Endothelial cell of umbilical vein (primary cell): ENCODE results near the gene TSTD2. TPM values are rescaled to one million over a fixed set of nuclear protein-coding genes. Genes with fewer than 3 reads are reported as not detected.

Source experiments
- BruUV-seq: library from RNA; stranded (reverse); fragments of 400-500 nt; replicated peaks from 2 replicates; lab custom pipeline; 2021; lab: Mats Ljungman, UMichigan
- CTCF ChIA-PET: fragments of 300-600, 350-600 bp; sonication (Branson Sonifier 250); formaldehyde crosslinking; loops from one replicate; lab custom pipeline; 2021; ENCODE audit warnings: antibody characterized with exemption, inconsistent platforms; lab: Charles Lee
- POLR2A ChIA-PET: fragments of 300-600, 350-600 bp; sonication (Branson Sonifier 250); formaldehyde crosslinking; loops from one replicate; lab custom pipeline; 2021; ENCODE audit warnings: antibody characterized with exemption, inconsistent platforms; lab: Charles Lee
- DNase-seq: peaks from one replicate; pipeline ENCODE4 v3.0.0-alpha.2; 2011; ENCODE audit warnings: low read depth, low spot score
- FAIRE-seq: peaks from 2 replicates; lab custom pipeline; 2011; peaks lifted over from hg19 to GRCh38; lab: Jason Lieb, UNC
- H2AFZ ChIP-seq: 2 replicates; pipeline ENCODE4 v1.6.0; 2012; ENCODE audit warnings: low read depth, low read length, control low read depth, inconsistent platforms
- H3K27ac ChIP-seq: 2 replicates; pipeline ENCODE4 v1.5.1; 2011; ENCODE audit warnings: low read depth, mild to moderate bottlenecking, control low read depth, low read length, moderate library complexity; ENCODE audit not compliant: insufficient read depth
- H3K27me3 ChIP-seq, 2 experiments: 2 replicates each; pipeline versions ENCODE4 v1.6.0 to v1.6.1; 2011; ENCODE audit warnings: low read length in 2 of 2, mixed read lengths in 1 of 2; ENCODE audit not compliant: control insufficient read depth in 2 of 2, insufficient read depth in 2 of 2
- H3K36me3 ChIP-seq, 2 experiments: 2 replicates in 1 of 2; 3 replicates in 1 of 2; pipeline ENCODE4 v1.5.1; 2011; ENCODE audit warnings: low read length in 2 of 2, mild to moderate bottlenecking in 1 of 2, moderate library complexity in 1 of 2; ENCODE audit not compliant: control insufficient read depth in 2 of 2, insufficient read depth in 2 of 2; ENCODE audit errors: extremely low read depth in 1 of 2
- H3K4me1 ChIP-seq: 3 replicates; pipeline ENCODE4 v1.5.1; 2011; ENCODE audit warnings: mild to moderate bottlenecking, low read length; ENCODE audit not compliant: control insufficient read depth, insufficient read depth; ENCODE audit errors: extremely low read depth
- H3K4me2 ChIP-seq: 2 replicates; pipeline ENCODE4 v1.6.1; 2011; ENCODE audit warnings: low read length, control low read depth, mixed read lengths; ENCODE audit not compliant: insufficient read depth
- H3K4me3 ChIP-seq, 3 experiments: fragments of 200-600 bp in 1 of 3; sonication (generic), shearing (Covaris generic) in 1 of 3; replicated peaks in 1 of 3; 2 replicates each; pipeline ENCODE4 v1.5.1; 2011 to 2016; ENCODE audit warnings: control low read depth in 3 of 3, low read length in 3 of 3, mild to moderate bottlenecking in 2 of 3, inconsistent platforms in 1 of 3, low read depth in 1 of 3, moderate library complexity in 1 of 3; ENCODE audit not compliant: insufficient read depth in 1 of 3
- H3K79me2 ChIP-seq: 2 replicates; pipeline ENCODE4 v1.6.0; 2012; ENCODE audit warnings: low read length, inconsistent platforms; ENCODE audit not compliant: control insufficient read depth, insufficient read depth
- H3K9ac ChIP-seq: replicated peaks from 2 replicates; pipeline ENCODE3; 2011; ENCODE audit warnings: low read length, control low read depth; ENCODE audit not compliant: insufficient read depth; ENCODE audit errors: extremely low read depth
- H3K9me1 ChIP-seq: replicated peaks from 3 replicates; pipeline ENCODE4 v1.6.0; 2011; ENCODE audit warnings: mild to moderate bottlenecking, low read length; ENCODE audit not compliant: control insufficient read depth, insufficient read depth; ENCODE audit errors: extremely low read depth
- H3K9me3 ChIP-seq: replicated peaks from 2 replicates; pipeline ENCODE4 v1.5.1; 2012; ENCODE audit warnings: low read length, inconsistent platforms; ENCODE audit not compliant: control insufficient read depth, insufficient read depth
- H4K20me1 ChIP-seq: replicated peaks from 2 replicates; pipeline ENCODE3; 2011; ENCODE audit warnings: mild to moderate bottlenecking, low read length; ENCODE audit not compliant: control insufficient read depth, insufficient read depth; ENCODE audit errors: extremely low read depth
- EZH2 ChIP-seq: IDR thresholded peaks from 2 replicates; pipeline ENCODE4 v1.6.1; 2012; ENCODE audit warnings: borderline replicate concordance, low read depth, mild to moderate bottlenecking, moderate library complexity, low read length, inconsistent platforms; ENCODE audit not compliant: severe bottlenecking
- FOS ChIP-seq: IDR thresholded peaks from 2 replicates; pipeline ENCODE4 v1.6.1; 2011; ENCODE audit warnings: mild to moderate bottlenecking, low read length, moderate library complexity, borderline replicate concordance; ENCODE audit not compliant: insufficient read depth
- GATA2 ChIP-seq: IDR thresholded peaks from 2 replicates; pipeline ENCODE4 v1.7.0; 2011; ENCODE audit warnings: low read depth, mild to moderate bottlenecking, moderate library complexity, mixed read lengths, low read length; ENCODE audit not compliant: insufficient read length, insufficient read depth
- JUN ChIP-seq: IDR thresholded peaks from 2 replicates; pipeline ENCODE4 v1.6.1; 2011; ENCODE audit warnings: borderline replicate concordance, low read depth; ENCODE audit not compliant: insufficient read length, insufficient read depth
- MAX ChIP-seq: IDR thresholded peaks from 2 replicates; pipeline ENCODE4 v1.6.1; 2011; ENCODE audit not compliant: insufficient read depth, insufficient read length
- MYC ChIP-seq: IDR thresholded peaks from one replicate; pipeline ENCODE4 v1.6.1; 2011; ENCODE audit warnings: mild to moderate bottlenecking, low read depth, low read length
- POLR2A ChIP-seq: IDR thresholded peaks from 2 replicates; pipeline ENCODE4 v1.6.1; 2012; ENCODE audit warnings: low read depth, mild to moderate bottlenecking, control low read depth, low read length
- POLR2AphosphoS5 ChIP-seq: IDR thresholded peaks from 2 replicates; pipeline ENCODE4 v1.6.1; 2012; ENCODE audit warnings: low read depth, mild to moderate bottlenecking, control low read depth, low read length, moderate library complexity; ENCODE audit not compliant: insufficient read depth
- dilution Hi-C: fragments of 300-500 bp; cut with MboI; formaldehyde crosslinking; loops from one replicate; pipeline ENCODE4 v1.15.0; 2019; ENCODE audit warnings: low sequenced_read_pairs; ENCODE audit not compliant: extremely low pct_ligation_motif_present
- intact Hi-C: fragments of 100-400 bp; cut with micrococcal nuclease; formaldehyde crosslinking; loops from one replicate; pipeline ENCODE4 v1.10.0; 2022
- polyA plus RNA-seq, 4 experiments: library from polyadenylated mRNA; depleted of rRNA in 3 of 4; stranded (reverse) in 3 of 4; unstranded in 1 of 4; fragments of >200 nt; gene quantifications; 2 replicates each; pipeline versions ENCODE4 v1.2.1 to v1.2.3, GENCODE V29; 2011 to 2012; ENCODE audit warnings: missing spikeins in 1 of 4
- total RNA-seq: library from RNA; stranded (reverse); gene quantifications from 2 replicates; pipeline ENCODE4 v1.2.3, GENCODE V29; 2021
- TF ChIP-seq, protein P1 (sequence below), 2 donors: IDR thresholded peaks; 1 replicate in 1 of 2; 2 replicates in 1 of 2; pipeline ENCODE4 v1.5.1; 2011; ENCODE audit warnings: low read length in 2 of 2, mild to moderate bottlenecking in 2 of 2, moderate library complexity in 2 of 2, control low read depth in 1 of 2, inconsistent platforms in 1 of 2, low read depth in 1 of 2; ENCODE audit not compliant: insufficient read depth in 1 of 2; ENCODE audit errors: extremely low read depth in 1 of 2

The TSTD2 gene
- total and polyA plus RNA-seq, 2 donors (not counting 3 experiments of a cell fraction or from before 2014, with no cell fraction given) = 13.7 to 15.9 TPM

DNA sequence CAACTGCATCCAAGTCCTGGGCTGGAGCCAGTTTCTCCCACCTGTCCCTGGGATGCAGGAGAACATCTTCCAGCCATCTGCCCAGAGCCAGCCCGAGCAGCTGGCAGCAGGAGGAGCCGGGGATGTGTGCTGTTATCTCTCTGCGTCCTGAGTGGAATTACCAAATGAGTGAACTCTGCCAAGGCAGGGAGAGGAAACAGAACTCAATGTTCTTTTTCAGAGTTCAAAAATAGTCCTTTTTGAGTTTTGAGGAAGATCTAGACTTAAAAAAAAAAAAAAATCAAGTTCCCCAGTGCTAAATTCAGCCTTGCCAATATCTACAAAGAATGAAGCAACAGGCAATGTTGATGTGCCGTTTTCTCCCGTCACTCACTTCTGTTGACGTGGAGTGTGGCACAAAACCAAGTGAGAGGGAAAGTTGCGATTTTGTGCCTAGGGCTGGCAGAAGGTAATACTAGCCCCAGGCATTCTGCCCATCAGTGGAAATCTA lies 75.5 kb downstream of the TSTD2 start:
- peaks cover 22 to 30% of the 10 kb centered on the region in 2 experiments for H3K27me3 ChIP-seq
- POLR2A ChIA-PET = interaction anchor here (0.7 kb wide), 1 partner anchor 78 kb away, joined by 4 read pairs; no protein-coding TSS in a partner anchor
- no peaks in the 10 kb centered on the region for H3K9me1 ChIP-seq
- H3K9ac ChIP-seq = no peak overlapping the region
- FAIRE-seq (peak; percentile 4), DNase-seq (peak; percentile 27)
- TF ChIP-seq EZH2 (no peak), MYC (no peak), GATA2 (no peak), JUN (no peak), MAX (no peak), POLR2A (no peak), POLR2AphosphoS5 (no peak), FOS (no peak)
- TF ChIP-seq, protein P1, sequence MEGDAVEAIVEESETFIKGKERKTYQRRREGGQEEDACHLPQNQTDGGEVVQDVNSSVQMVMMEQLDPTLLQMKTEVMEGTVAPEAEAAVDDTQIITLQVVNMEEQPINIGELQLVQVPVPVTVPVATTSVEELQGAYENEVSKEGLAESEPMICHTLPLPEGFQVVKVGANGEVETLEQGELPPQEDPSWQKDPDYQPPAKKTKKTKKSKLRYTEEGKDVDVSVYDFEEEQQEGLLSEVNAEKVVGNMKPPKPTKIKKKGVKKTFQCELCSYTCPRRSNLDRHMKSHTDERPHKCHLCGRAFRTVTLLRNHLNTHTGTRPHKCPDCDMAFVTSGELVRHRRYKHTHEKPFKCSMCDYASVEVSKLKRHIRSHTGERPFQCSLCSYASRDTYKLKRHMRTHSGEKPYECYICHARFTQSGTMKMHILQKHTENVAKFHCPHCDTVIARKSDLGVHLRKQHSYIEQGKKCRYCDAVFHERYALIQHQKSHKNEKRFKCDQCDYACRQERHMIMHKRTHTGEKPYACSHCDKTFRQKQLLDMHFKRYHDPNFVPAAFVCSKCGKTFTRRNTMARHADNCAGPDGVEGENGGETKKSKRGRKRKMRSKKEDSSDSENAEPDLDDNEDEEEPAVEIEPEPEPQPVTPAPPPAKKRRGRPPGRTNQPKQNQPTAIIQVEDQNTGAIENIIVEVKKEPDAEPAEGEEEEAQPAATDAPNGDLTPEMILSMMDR (IDR thresholded peaks at IDR 0.05; ENCODE audit: extremely low read depth in 1 of 2, insufficient read depth in 1 of 2, low read depth in 1 of 2, low read length in 2 of 2) = no peak
- dilution Hi-C loops = no loop called here
- CTCF ChIA-PET = interaction anchor here (2.1 to 2.5 kb wide), 2 partner anchors 41 to 58 kb away, joined by 7 to 10 read pairs; no protein-coding TSS in a partner anchor
- intact Hi-C loops = no loop called here
- H2AFZ ChIP-seq = no peak overlapping the region
- no TSS peak for BruUV-seq
- H3K4me2 ChIP-seq = no peak overlapping the region
- no peaks in the 10 kb centered on the region for H4K20me1 ChIP-seq
- no peaks in the 10 kb centered on the region for H3K9me3 ChIP-seq
- H3K36me3 ChIP-seq = no peaks in the 10 kb centered on the region
- H3K27ac ChIP-seq = no peak overlapping the region
- H3K4me3 ChIP-seq = no peak overlapping the region
- H3K79me2 ChIP-seq = no peaks in the 10 kb centered on the region
- peaks cover 5% of the 10 kb centered on the region for H3K4me1 ChIP-seq
